OCI-LY3 (cell line): Measurements from ENCODE around the gene TLK1.

Experiments used
- H2AFZ ChIP-seq: fragments of 200-600, 300-600 bp; shearing (Covaris generic); 2 replicates; pipeline ENCODE4 v1.6.0; 2014; ENCODE audit warnings: antibody characterized with exemption, low read depth, low read length
- H3K27ac ChIP-seq: fragments of 200-600, 300-600 bp; sonication (generic); 2 replicates; pipeline ENCODE4 v1.5.1; 2014; ENCODE audit warnings: mild to moderate bottlenecking, low read length, moderate library complexity, mixed read lengths
- H3K27me3 ChIP-seq: fragments of 200-600, 300-600 bp; sonication (generic); 2 replicates; pipeline ENCODE4 v1.6.1; 2014; ENCODE audit warnings: low read depth, low read length, mixed read lengths
- H3K36me3 ChIP-seq: fragments of 200-600, 300-600 bp; sonication (generic); replicated peaks from 2 replicates; pipeline ENCODE3; 2014; ENCODE audit warnings: low read depth, low read length, mixed read lengths
- H3K4me1 ChIP-seq: fragments of 300-600, 200-600 bp; sonication (generic); 2 replicates; pipeline ENCODE4 v1.6.1; 2014; ENCODE audit warnings: low read length, mixed read lengths
- H3K4me2 ChIP-seq: fragments of 200-600, 300-600 bp; sonication (generic); 2 replicates; pipeline ENCODE4 v1.6.1; 2014; ENCODE audit warnings: low read length, mixed read lengths
- H3K4me3 ChIP-seq: fragments of 300-600, 200-600 bp; sonication (generic); 2 replicates; pipeline ENCODE4 v1.5.1; 2014; ENCODE audit warnings: antibody characterized with exemption, mild to moderate bottlenecking, low read length, moderate library complexity
- H3K79me2 ChIP-seq: fragments of 300-600, 200-600 bp; shearing (Covaris generic); 2 replicates; pipeline ENCODE4 v1.6.1; 2014; ENCODE audit warnings: mild to moderate bottlenecking, low read length, mixed read lengths
- H3K9ac ChIP-seq: fragments of 300-600, 200-600 bp; shearing (Covaris generic); 2 replicates; pipeline ENCODE4 v1.6.0; 2014; ENCODE audit warnings: mild to moderate bottlenecking, low read length, moderate library complexity
- H3K9me3 ChIP-seq: fragments of 200-600, 300-600 bp; shearing (Covaris generic); 2 replicates; pipeline ENCODE4 v1.6.1; 2014; ENCODE audit warnings: low read length, mixed read lengths; ENCODE audit not compliant: insufficient read depth
- H4K20me1 ChIP-seq: fragments of 200-600, 300-600 bp; sonication (generic); 2 replicates; pipeline ENCODE4 v1.6.1; 2016; ENCODE audit warnings: low read length, mixed read lengths; ENCODE audit not compliant: insufficient read depth
- EZH2phosphoT487 ChIP-seq: fragments of 200-600 bp; shearing (Covaris generic); IDR thresholded peaks from 2 replicates; pipeline ENCODE4 v1.6.1; 2018; ENCODE audit warnings: antibody characterized with exemption, mixed run types, low read depth
- TF ChIP-seq, protein P1 (sequence below): fragments of 200-600, 300-600 bp; sonication (generic); IDR thresholded peaks from 2 replicates; pipeline ENCODE4 v1.5.1; 2014; ENCODE audit warnings: antibody characterized with exemption, low read length, low read depth

TLK1 gene

GRCh38 chr2:170973492-170974303 is 187.0 kb downstream of the TLK1 start:
- Histone ChIP-seq H3K27ac (peak overlapping the region; percentile 37; the same call in 1 of the 2 replicates), H3K4me2 (peak overlapping the region; percentile 89), H3K27me3 (no peaks in the 10 kb centered on the region), H3K9me3 (no peaks in the 10 kb centered on the region), H2AFZ (peak overlapping the region; percentile 95), H3K4me3 (peak overlapping the region; percentile 84), H3K9ac (peak overlapping the region; percentile 87), H3K79me2 (no peaks in the 10 kb centered on the region), H4K20me1 (no peaks in the 10 kb centered on the region), H3K4me1 (peaks cover 14% of the 10 kb centered on the region), H3K36me3 (peaks cover 5% of the 10 kb centered on the region)
- no peak for TF ChIP-seq EZH2phosphoT487
- TF ChIP-seq, protein P1, sequence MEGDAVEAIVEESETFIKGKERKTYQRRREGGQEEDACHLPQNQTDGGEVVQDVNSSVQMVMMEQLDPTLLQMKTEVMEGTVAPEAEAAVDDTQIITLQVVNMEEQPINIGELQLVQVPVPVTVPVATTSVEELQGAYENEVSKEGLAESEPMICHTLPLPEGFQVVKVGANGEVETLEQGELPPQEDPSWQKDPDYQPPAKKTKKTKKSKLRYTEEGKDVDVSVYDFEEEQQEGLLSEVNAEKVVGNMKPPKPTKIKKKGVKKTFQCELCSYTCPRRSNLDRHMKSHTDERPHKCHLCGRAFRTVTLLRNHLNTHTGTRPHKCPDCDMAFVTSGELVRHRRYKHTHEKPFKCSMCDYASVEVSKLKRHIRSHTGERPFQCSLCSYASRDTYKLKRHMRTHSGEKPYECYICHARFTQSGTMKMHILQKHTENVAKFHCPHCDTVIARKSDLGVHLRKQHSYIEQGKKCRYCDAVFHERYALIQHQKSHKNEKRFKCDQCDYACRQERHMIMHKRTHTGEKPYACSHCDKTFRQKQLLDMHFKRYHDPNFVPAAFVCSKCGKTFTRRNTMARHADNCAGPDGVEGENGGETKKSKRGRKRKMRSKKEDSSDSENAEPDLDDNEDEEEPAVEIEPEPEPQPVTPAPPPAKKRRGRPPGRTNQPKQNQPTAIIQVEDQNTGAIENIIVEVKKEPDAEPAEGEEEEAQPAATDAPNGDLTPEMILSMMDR = peak; percentile 79

- H4K20me1 ChIP-seq = no peaks in the 10 kb centered on the region
- H3K4me1 ChIP-seq = peaks cover 14% of the 10 kb centered on the region
- H2AFZ ChIP-seq = no peak overlapping the region
- H3K4me3 ChIP-seq = peak overlapping the region; percentile 84
- H3K27me3 ChIP-seq = no peaks in the 10 kb centered on the region
- H3K27ac ChIP-seq = no peak overlapping the region
- H3K79me2 ChIP-seq = no peaks in the 10 kb centered on the region
- H3K9me3 ChIP-seq = no peaks in the 10 kb centered on the region
- peak overlapping the region; percentile 26 for H3K9ac ChIP-seq
- H3K4me2 ChIP-seq = peak overlapping the region; percentile 89
- H3K36me3 ChIP-seq = peaks cover 6% of the 10 kb centered on the region
- TF ChIP-seq, protein P1 = no peak
- TF ChIP-seq EZH2phosphoT487 = no peak
Measured at GRCh38 chr2:170973225-170973491, 187.5 kb downstream of the TLK1 start.

GRCh38 chr2:170972296-170973224 is 188.1 kb downstream of the TLK1 start:
- TF ChIP-seq, protein P1 = no peak
- no peak for TF ChIP-seq EZH2phosphoT487
- no peak overlapping the region for H2AFZ ChIP-seq
- no peak overlapping the region for H3K27ac ChIP-seq
- no peaks in the 10 kb centered on the region for H4K20me1 ChIP-seq
- H3K27me3 ChIP-seq = no peaks in the 10 kb centered on the region
- peaks cover 6% of the 10 kb centered on the region for H3K36me3 ChIP-seq
- no peaks in the 10 kb centered on the region for H3K79me2 ChIP-seq
- peak overlapping the region; percentile 84 for H3K4me3 ChIP-seq
- H3K4me1 ChIP-seq = peaks cover 14% of the 10 kb centered on the region
- peak overlapping the region; percentile 89 for H3K4me2 ChIP-seq
- H3K9ac ChIP-seq = peak overlapping the region; percentile 26
- no peaks in the 10 kb centered on the region for H3K9me3 ChIP-seq

GRCh38 chr2:170971071-170971470 is 189.6 kb downstream of the TLK1 start:
- H3K9me3 ChIP-seq = no peaks in the 10 kb centered on the region
- no peak overlapping the region for H3K27ac ChIP-seq
- H3K79me2 ChIP-seq = no peaks in the 10 kb centered on the region
- TF ChIP-seq, protein P1 = no peak
- no peak for TF ChIP-seq EZH2phosphoT487
- peaks cover 14% of the 10 kb centered on the region for H3K4me1 ChIP-seq
- no peak overlapping the region for H2AFZ ChIP-seq
- peaks cover 19% of the 10 kb centered on the region for H3K36me3 ChIP-seq
- no peaks in the 10 kb centered on the region for H4K20me1 ChIP-seq
- H3K4me3 ChIP-seq = no peak overlapping the region
- no peak overlapping the region for H3K9ac ChIP-seq
- no peak overlapping the region for H3K4me2 ChIP-seq
- no peaks in the 10 kb centered on the region for H3K27me3 ChIP-seq
